Measurements from ENCODE around the gene USP17L26. TPM values are rescaled to one million over a fixed set of nuclear protein-coding genes. Genes with fewer than 3 reads are reported as not detected.
"Not testable (repeated sequence)": the region's sequence is repeated elsewhere in the genome, so short reads cannot be mapped to it uniquely, and the experiment has no call there.

Gene USP17L26
- polyA plus RNA-seq, 1 of the 3 experiments (the other 2 are of a cell fraction) = not detected

GRCh38 chr4:9348593-9348992, 14.1 kb downstream of the USP17L26 start, which contains the start of gene USP17L28:
Gene USP17L28, plus strand, starts transcription at chr4:9348893. Its CDS starts 0 bp downstream, at chr4:9348893.
- not testable (repeated sequence) for H3F3A ChIP-seq (replicated peaks; ENCODE audit: insufficient read depth); H3K4me1 ChIP-seq (ENCODE audit: control insufficient read depth in 1 of 2, insufficient read depth in 2 of 2, low read depth in 1 of 2, low read length in 1 of 2)

GRCh38 chr4:9350866-9351265, 16.4 kb downstream of the USP17L26 start:
- DNase-seq; CTCF ChIA-PET; H3K27ac ChIP-seq (ENCODE audit: low read depth in 2 of 2, low read length in 1 of 2): not testable (repeated sequence)

More at GRCh38 chr4:9348593-9348992, 14.1 kb downstream of the USP17L26 start, which contains the start of gene USP17L28:
- H2AFZ ChIP-seq (ENCODE audit: low read depth); H3K4me3 ChIP-seq (ENCODE audit: low read depth in 2 of 2, low read length in 1 of 2); H3K79me2 ChIP-seq (ENCODE audit: insufficient read depth); H3K36me3 ChIP-seq (replicated peaks in 1 of 2; ENCODE audit: control insufficient read depth in 1 of 2, insufficient read depth in 2 of 2, low read length in 1 of 2); POLR2A ChIA-PET; H3K27ac ChIP-seq (ENCODE audit: low read depth in 2 of 2, low read length in 1 of 2); CTCF ChIA-PET; H3K9ac ChIP-seq; H3K9me2 ChIP-seq; H3K27me3 ChIP-seq (ENCODE audit: insufficient read depth); H3K9me3 ChIP-seq; H4K20me1 ChIP-seq (ENCODE audit: insufficient read depth); H3K4me2 ChIP-seq; DNase-seq: not testable (repeated sequence)
- no CpG with 5 or more reads among the region's 15 CpGs for WGBS (ENCODE audit: low lambda C conversion rate)

GRCh38 chr4:9353338-9353737, 18.9 kb downstream of the USP17L26 start, which contains the start of gene USP17L29:
Gene USP17L29, plus strand, starts transcription at chr4:9353638. Its CDS starts 0 bp downstream, at chr4:9353638.
- DNase-seq; H3K9me3 ChIP-seq; POLR2A ChIA-PET; H3K4me2 ChIP-seq; H3K27ac ChIP-seq (ENCODE audit: low read depth in 2 of 2, low read length in 1 of 2); H3K79me2 ChIP-seq (ENCODE audit: insufficient read depth); H3K27me3 ChIP-seq (ENCODE audit: insufficient read depth); H3F3A ChIP-seq (replicated peaks; ENCODE audit: insufficient read depth); CTCF ChIA-PET; H2AFZ ChIP-seq (ENCODE audit: low read depth); H3K9me2 ChIP-seq; H3K4me1 ChIP-seq (ENCODE audit: control insufficient read depth in 1 of 2, insufficient read depth in 2 of 2, low read depth in 1 of 2, low read length in 1 of 2); H3K4me3 ChIP-seq (ENCODE audit: low read depth in 2 of 2, low read length in 1 of 2); H3K36me3 ChIP-seq (replicated peaks in 1 of 2; ENCODE audit: control insufficient read depth in 1 of 2, insufficient read depth in 2 of 2, low read length in 1 of 2); H4K20me1 ChIP-seq (ENCODE audit: insufficient read depth); H3K9ac ChIP-seq: not testable (repeated sequence)
- no CpG with 5 or more reads among the region's 15 CpGs for WGBS (ENCODE audit: low lambda C conversion rate)

More at GRCh38 chr4:9350866-9351265, 16.4 kb downstream of the USP17L26 start:
- POLR2A ChIA-PET; H3K4me3 ChIP-seq (ENCODE audit: low read depth in 2 of 2, low read length in 1 of 2); H3K36me3 ChIP-seq (replicated peaks in 1 of 2; ENCODE audit: control insufficient read depth in 1 of 2, insufficient read depth in 2 of 2, low read length in 1 of 2); H3K9me2 ChIP-seq; H3F3A ChIP-seq (replicated peaks; ENCODE audit: insufficient read depth); H4K20me1 ChIP-seq (ENCODE audit: insufficient read depth); H3K9ac ChIP-seq; H3K79me2 ChIP-seq (ENCODE audit: insufficient read depth); H3K9me3 ChIP-seq; H3K4me2 ChIP-seq; H2AFZ ChIP-seq (ENCODE audit: low read depth); H3K4me1 ChIP-seq (ENCODE audit: control insufficient read depth in 1 of 2, insufficient read depth in 2 of 2, low read depth in 1 of 2, low read length in 1 of 2); H3K27me3 ChIP-seq (ENCODE audit: insufficient read depth): not testable (repeated sequence)
- no CpG with 5 or more reads among the region's 18 CpGs for WGBS (ENCODE audit: low lambda C conversion rate)

- H4K20me1 ChIP-seq (ENCODE audit: insufficient read depth); H3K27ac ChIP-seq (ENCODE audit: low read depth in 2 of 2, low read length in 1 of 2); H3K4me2 ChIP-seq; POLR2A ChIA-PET; H3K9ac ChIP-seq; H3K9me2 ChIP-seq; H3K79me2 ChIP-seq (ENCODE audit: insufficient read depth); H3K4me3 ChIP-seq (ENCODE audit: low read depth in 2 of 2, low read length in 1 of 2); H2AFZ ChIP-seq (ENCODE audit: low read depth); H3K9me3 ChIP-seq; H3K36me3 ChIP-seq (replicated peaks in 1 of 2; ENCODE audit: control insufficient read depth in 1 of 2, insufficient read depth in 2 of 2, low read length in 1 of 2); H3K4me1 ChIP-seq (ENCODE audit: control insufficient read depth in 1 of 2, insufficient read depth in 2 of 2, low read depth in 1 of 2, low read length in 1 of 2); CTCF ChIA-PET; DNase-seq; H3F3A ChIP-seq (replicated peaks; ENCODE audit: insufficient read depth); H3K27me3 ChIP-seq (ENCODE audit: insufficient read depth): not testable (repeated sequence)
- no CpG with 5 or more reads among the region's 15 CpGs for WGBS (ENCODE audit: low lambda C conversion rate)
Observed at GRCh38 chr4:9362829-9363228, 28.4 kb downstream of the USP17L26 start, which contains the start of gene USP17L30. Gene USP17L30, plus strand, starts transcription at chr4:9363129. Its CDS starts 0 bp downstream, at chr4:9363129.

GRCh38 chr4:9379881-9380280, 45.4 kb downstream of the USP17L26 start:
- 25% methylated on average over 1 of the region's 1 CpG for whole genome bisulfite sequencing (ENCODE audit: low lambda C conversion rate)
- H3K27me3 ChIP-seq (ENCODE audit: insufficient read depth); H3F3A ChIP-seq (replicated peaks; ENCODE audit: insufficient read depth); DNase-seq; H3K36me3 ChIP-seq (replicated peaks in 1 of 2; ENCODE audit: control insufficient read depth in 1 of 2, insufficient read depth in 2 of 2, low read length in 1 of 2); H3K9me2 ChIP-seq; H3K4me1 ChIP-seq (ENCODE audit: control insufficient read depth in 1 of 2, insufficient read depth in 2 of 2, low read depth in 1 of 2, low read length in 1 of 2); H3K4me2 ChIP-seq; H4K20me1 ChIP-seq (ENCODE audit: insufficient read depth); POLR2A ChIA-PET; H3K79me2 ChIP-seq (ENCODE audit: insufficient read depth); H3K27ac ChIP-seq (ENCODE audit: low read depth in 2 of 2, low read length in 1 of 2); H3K9me3 ChIP-seq; H3K9ac ChIP-seq; H3K4me3 ChIP-seq (ENCODE audit: low read depth in 2 of 2, low read length in 1 of 2); H2AFZ ChIP-seq (ENCODE audit: low read depth): not testable (repeated sequence)
- CTCF ChIA-PET = interaction anchor here (1.0 kb wide), 1 partner anchor 379 kb away, joined by 3 read pairs; no protein-coding TSS in a partner anchor
